ENCODE data around the gene ZCCHC14.
A peak's percentile ranks its signal among the peaks of the same experiment; 100 is the strongest.

ZCCHC14 gene

GRCh38 chr16:87474017-87474416 is 18.8 kb downstream of the ZCCHC14 start:
- no peak for FAIRE-seq

GRCh38 chr16:87472935-87473334 is 19.9 kb downstream of the ZCCHC14 start:
- FAIRE-seq: no peak

- no peak for FAIRE-seq
Measured at GRCh38 chr16:87472142-87472778, 20.6 kb downstream of the ZCCHC14 start.

- FAIRE-seq: peak; percentile 31
Measured at GRCh38 chr16:87471278-87472141, 21.3 kb downstream of the ZCCHC14 start.

GRCh38 chr16:87470332-87470731 is 22.5 kb downstream of the ZCCHC14 start:
- no peak for FAIRE-seq

GRCh38 chr16:87469169-87469568 is 23.7 kb downstream of the ZCCHC14 start:
- no peak for FAIRE-seq

GRCh38 chr16:87468550-87468949 is 24.3 kb downstream of the ZCCHC14 start:
- FAIRE-seq: no peak

GRCh38 chr16:87466975-87467501 is 25.8 kb downstream of the ZCCHC14 start:
- FAIRE-seq: no peak

- no peak for FAIRE-seq
Measured at GRCh38 chr16:87465879-87466278, 26.9 kb downstream of the ZCCHC14 start.

- no peak for FAIRE-seq
Measured at GRCh38 chr16:87465306-87465705, 27.5 kb downstream of the ZCCHC14 start.

GRCh38 chr16:87464691-87465300 is 28.0 kb downstream of the ZCCHC14 start:
- FAIRE-seq: peak; percentile 36

- no peak for FAIRE-seq
Measured at GRCh38 chr16:87463722-87464690, 28.8 kb downstream of the ZCCHC14 start.

GRCh38 chr16:87461466-87461991 is 31.3 kb downstream of the ZCCHC14 start:
- FAIRE-seq: peak; percentile 97

- FAIRE-seq: no peak
Measured at GRCh38 chr16:87460936-87461335, 31.9 kb downstream of the ZCCHC14 start.

GRCh38 chr16:87459833-87460232 is 33.0 kb downstream of the ZCCHC14 start:
- no peak for FAIRE-seq

- no peak for FAIRE-seq
Measured at GRCh38 chr16:87459027-87459426, 33.8 kb downstream of the ZCCHC14 start.

GRCh38 chr16:87458424-87458915 is 34.4 kb downstream of the ZCCHC14 start:
- FAIRE-seq: no peak

GRCh38 chr16:87457709-87458423 is 35.0 kb downstream of the ZCCHC14 start:
- peak; percentile 65 for FAIRE-seq

GRCh38 chr16:87457061-87457611 is 35.7 kb downstream of the ZCCHC14 start:
- FAIRE-seq: no peak

- FAIRE-seq: no peak
Measured at GRCh38 chr16:87454391-87454790, 38.4 kb downstream of the ZCCHC14 start.

- no peak for FAIRE-seq
Measured at GRCh38 chr16:87453326-87453725, 39.5 kb downstream of the ZCCHC14 start.
